ENCODE data around the gene NFYC. TPM values are rescaled to one million over a fixed set of nuclear protein-coding genes. Genes with fewer than 3 reads are reported as not detected.

Gene NFYC
- total RNA-seq, 1 donor from 2014 or later, result 101 TPM

DNA sequence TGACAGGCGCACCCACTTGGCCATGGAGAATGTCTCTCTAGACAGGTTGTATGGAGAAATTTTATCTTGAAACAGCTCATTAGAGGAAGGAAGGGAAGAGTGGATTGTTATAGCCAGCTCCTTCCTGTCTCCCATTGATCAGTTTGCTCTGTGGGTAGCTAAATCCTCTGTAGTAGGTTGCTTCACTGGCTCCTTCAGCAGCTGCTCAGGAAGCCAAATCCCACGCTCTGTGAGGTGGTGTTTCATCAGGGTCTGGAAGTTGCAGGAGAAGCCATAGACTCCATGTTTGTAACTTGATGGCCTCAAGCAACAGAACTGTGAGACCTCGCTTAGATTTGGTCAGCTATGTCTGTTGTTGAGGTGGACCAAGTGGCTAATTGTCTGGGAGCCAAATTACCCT is 6.8 kb upstream of the NFYC start:
- no peak for DNase-seq (ENCODE audit: low spot score in 2 of 2, unreplicated experiment in 2 of 2)
- H3K36me3 Mint-ChIP-seq, result peaks cover 31% of the 10 kb centered on the region
- peaks cover 15% of the 10 kb centered on the region for H3K9me3 Mint-ChIP-seq
- TF ChIP-seq, protein P1, sequence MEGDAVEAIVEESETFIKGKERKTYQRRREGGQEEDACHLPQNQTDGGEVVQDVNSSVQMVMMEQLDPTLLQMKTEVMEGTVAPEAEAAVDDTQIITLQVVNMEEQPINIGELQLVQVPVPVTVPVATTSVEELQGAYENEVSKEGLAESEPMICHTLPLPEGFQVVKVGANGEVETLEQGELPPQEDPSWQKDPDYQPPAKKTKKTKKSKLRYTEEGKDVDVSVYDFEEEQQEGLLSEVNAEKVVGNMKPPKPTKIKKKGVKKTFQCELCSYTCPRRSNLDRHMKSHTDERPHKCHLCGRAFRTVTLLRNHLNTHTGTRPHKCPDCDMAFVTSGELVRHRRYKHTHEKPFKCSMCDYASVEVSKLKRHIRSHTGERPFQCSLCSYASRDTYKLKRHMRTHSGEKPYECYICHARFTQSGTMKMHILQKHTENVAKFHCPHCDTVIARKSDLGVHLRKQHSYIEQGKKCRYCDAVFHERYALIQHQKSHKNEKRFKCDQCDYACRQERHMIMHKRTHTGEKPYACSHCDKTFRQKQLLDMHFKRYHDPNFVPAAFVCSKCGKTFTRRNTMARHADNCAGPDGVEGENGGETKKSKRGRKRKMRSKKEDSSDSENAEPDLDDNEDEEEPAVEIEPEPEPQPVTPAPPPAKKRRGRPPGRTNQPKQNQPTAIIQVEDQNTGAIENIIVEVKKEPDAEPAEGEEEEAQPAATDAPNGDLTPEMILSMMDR (IDR thresholded peaks at IDR 0.05; ENCODE audit: unreplicated experiment), result no peak
- H3K4me1 Mint-ChIP-seq, result peaks cover under 1% of the 10 kb centered on the region
- no peak overlapping the region for H3K27ac Mint-ChIP-seq
- H3K4me3 Mint-ChIP-seq, result no peak overlapping the region
- no peaks in the 10 kb centered on the region for H3K27me3 Mint-ChIP-seq (ENCODE audit: low read depth)

DNA sequence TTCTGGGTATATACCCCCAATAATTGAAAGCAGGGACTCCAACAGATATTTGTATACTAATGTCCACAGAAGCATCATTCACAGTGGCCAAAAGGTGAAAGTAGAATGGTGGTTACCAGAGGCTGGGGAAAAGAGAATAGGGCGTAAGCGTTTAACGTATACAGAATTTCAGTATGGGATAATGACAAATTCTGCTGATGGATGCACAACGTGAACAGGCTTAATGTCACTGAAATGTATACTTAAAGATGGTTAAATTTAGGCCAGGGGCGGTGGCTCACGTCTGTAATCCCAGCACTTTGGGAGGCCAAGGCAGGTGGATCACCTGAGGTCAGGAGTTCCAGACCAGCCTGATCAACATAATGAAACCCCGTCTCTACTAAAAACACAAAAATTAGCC is 4.4 kb upstream of the NFYC start:
- Mint-ChIP-seq H3K4me3 (no peak overlapping the region), H3K4me1 (peaks cover 15% of the 10 kb centered on the region), H3K36me3 (peaks cover 32% of the 10 kb centered on the region), H3K27me3 (ENCODE audit: low read depth) (no peaks in the 10 kb centered on the region), H3K27ac (no peak overlapping the region), H3K9me3 (peaks cover 15% of the 10 kb centered on the region)
- TF ChIP-seq, protein P1 (IDR thresholded peaks at IDR 0.05; ENCODE audit: unreplicated experiment), result no peak
- DNase-seq (ENCODE audit: low spot score in 2 of 2, unreplicated experiment in 2 of 2), result no peak

DNA sequence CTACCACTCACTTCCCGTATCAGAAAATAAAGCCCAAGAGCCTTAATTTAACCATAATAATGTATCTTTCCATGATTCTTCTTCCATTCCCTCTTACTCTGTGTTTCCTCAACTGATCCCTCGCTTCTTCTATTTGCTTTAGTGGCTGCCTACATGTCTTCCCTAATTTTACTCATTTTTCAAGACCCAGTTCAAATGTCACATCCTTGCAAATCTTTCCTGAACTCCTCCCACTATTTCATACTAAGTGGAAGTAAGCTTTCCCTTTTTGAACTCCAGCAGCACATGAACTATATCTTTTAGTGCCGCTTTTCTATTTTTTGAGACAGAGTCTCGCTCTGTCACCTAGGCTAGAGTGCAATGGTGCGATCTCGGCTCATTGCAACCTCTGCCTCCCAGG is 3.8 kb upstream of the NFYC start:
- no peak overlapping the region for H3K4me3 Mint-ChIP-seq
- H3K27ac Mint-ChIP-seq, result no peak overlapping the region
- H3K36me3 Mint-ChIP-seq, result peaks cover 32% of the 10 kb centered on the region
- no peaks in the 10 kb centered on the region for H3K27me3 Mint-ChIP-seq (ENCODE audit: low read depth)
- DNase-seq (ENCODE audit: low spot score in 2 of 2, unreplicated experiment in 2 of 2), result no peak
- H3K9me3 Mint-ChIP-seq, result peaks cover 15% of the 10 kb centered on the region
- H3K4me1 Mint-ChIP-seq, result peaks cover 21% of the 10 kb centered on the region
- TF ChIP-seq, protein P1 (IDR thresholded peaks at IDR 0.05; ENCODE audit: unreplicated experiment), result no peak

DNA sequence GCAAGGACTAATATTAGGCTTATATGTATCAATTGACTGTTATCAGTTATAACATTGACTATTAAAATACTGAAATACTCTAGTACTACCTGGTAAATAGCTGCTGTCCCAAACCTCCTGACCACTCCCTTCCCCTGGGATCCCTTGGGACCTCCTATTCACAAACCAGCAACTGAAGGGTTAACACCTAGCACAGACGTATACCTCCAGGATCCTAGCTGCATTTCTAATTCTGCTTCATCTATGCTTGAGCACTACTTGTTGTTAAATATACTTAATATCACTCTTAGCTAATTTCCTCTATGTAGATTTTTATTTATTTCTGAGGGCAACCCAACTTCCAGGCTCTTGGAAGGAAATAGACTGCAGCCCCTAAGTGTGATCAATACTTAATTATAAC is 1.8 kb upstream of the NFYC start:
- no peak overlapping the region for H3K4me3 Mint-ChIP-seq
- H3K36me3 Mint-ChIP-seq, result peaks cover 27% of the 10 kb centered on the region
- TF ChIP-seq, protein P1 (IDR thresholded peaks at IDR 0.05; ENCODE audit: unreplicated experiment), result no peak
- H3K9me3 Mint-ChIP-seq, result peaks cover 8% of the 10 kb centered on the region
- no peak for DNase-seq (ENCODE audit: low spot score in 2 of 2, unreplicated experiment in 2 of 2)
- H3K4me1 Mint-ChIP-seq, result peaks cover 24% of the 10 kb centered on the region
- peak overlapping the region; percentile 25 for H3K27ac Mint-ChIP-seq
- H3K27me3 Mint-ChIP-seq (ENCODE audit: low read depth), result no peaks in the 10 kb centered on the region

DNA sequence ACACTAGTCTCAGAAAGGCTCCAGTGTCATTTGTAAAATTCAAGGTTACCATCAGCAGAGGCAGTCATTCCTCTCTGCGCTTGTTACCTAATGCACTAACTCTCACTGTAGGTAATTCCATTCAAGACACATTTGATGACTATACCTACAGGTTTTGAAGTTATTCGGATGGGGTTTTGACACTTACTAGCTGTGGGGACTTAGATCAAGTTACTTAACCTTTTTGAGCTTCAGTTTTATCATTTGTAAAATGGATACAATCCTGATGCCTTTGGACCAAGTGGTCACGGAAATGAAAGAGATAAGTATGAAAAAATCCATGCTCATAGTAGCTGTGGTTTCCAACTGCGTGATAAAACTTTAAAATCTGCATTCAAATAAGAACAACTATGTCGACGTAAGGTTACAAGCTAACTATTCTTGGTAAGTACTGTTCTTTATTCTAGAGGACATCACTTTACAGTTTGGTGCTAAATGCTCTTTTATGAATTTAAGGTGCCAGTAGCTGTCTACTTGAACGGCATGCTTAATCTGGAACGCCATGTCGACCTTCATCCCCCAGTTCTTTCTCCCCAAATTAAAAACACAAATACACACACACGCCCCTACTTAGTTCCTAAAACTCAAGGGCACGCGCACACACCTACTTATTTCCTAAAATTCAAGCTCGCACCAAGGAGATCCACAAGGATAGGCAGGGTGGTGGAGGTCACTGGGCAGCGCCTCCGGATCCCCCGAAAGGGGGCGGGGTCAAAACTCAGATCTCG is 550 bp upstream of the NFYC start:
- Mint-ChIP-seq H3K9me3 (peaks cover 4% of the 10 kb centered on the region), H3K27me3 (ENCODE audit: low read depth) (no peaks in the 10 kb centered on the region), H3K4me1 (peaks cover 24% of the 10 kb centered on the region), H3K36me3 (peaks cover 19% of the 10 kb centered on the region), H3K27ac (peak overlapping the region; percentile 96), H3K4me3 (peak overlapping the region; percentile 91)
- no peak for DNase-seq (ENCODE audit: low spot score in 2 of 2, unreplicated experiment in 2 of 2)
- TF ChIP-seq, protein P1 (IDR thresholded peaks at IDR 0.05; ENCODE audit: unreplicated experiment), result no peak
